Activated CD4-positive, alpha-beta T cell treated with anti-CD3 and anti-CD28 coated beads, Interleukin-2, Interleukin-4, amounts not matched to agents 100 ng/mL and 50 ng/mL, durations not matched to agents 16 hours and 8 hours (primary cell): ENCODE measurements around the gene BANK1.

ENCODE experiments used
- DNase-seq: peaks from one replicate; pipeline ENCODE4 v3.0.0-alpha.2; 2020; ENCODE audit warnings: low spot score

Gene BANK1

DNA sequence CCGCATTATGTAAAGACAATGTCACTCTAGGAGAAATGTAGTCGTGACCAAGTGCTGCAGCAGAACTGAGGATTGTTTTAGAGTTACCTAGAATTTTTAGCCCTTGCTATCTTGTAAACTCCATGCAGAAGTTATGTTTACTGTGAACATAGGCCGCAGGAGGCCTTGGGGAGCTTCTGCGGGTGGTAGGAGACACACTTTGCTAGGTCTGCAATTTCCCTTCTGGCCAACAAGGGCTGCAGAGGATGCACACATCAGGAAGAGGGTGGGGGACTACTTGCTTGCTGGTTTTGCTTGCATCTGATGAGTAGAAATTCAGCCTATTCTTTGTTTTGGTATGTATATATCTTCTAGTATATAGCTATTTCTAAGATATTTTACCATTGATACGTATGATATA is 23.1 kb downstream of the BANK1 start:
- no peak for DNase-seq

DNA sequence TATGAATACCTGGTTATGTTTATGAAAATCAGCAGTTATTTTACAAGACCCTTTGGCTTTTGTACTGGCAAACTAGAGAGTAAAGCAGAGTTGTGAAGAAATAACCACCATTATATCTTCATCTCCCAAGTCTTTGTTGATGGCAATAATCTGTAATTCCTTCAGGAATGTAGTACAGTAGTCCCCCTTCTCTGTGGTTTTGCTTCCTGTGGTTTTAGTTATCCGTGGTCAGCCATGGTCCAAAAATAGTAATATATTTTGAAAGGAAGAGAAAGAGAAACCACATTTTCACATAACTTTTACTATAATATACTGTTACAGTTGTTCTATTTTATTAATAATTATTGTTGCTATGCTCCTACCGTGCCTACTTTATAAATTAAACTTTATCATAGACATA is 27.8 kb downstream of the BANK1 start:
- no peak for DNase-seq

DNA sequence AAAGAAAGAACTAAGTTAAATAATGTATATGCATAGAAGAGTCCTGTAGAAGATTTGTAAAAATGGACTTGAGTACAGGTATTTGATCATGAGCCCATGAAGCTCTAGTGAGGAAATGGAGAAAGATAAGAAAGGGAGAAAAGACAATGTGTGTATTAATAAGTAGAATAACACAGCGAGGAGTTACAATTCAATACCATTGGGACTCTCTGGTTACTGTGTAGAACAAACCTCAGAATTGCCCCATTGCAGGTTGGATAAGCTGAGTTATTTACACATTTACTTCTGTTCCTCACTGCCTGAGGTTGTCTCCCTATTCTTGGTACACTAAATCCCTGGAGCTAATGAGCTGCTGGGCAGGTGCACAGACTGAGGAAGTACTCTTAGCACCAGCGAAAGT is 33.3 kb downstream of the BANK1 start:
- no peak for DNase-seq

DNA sequence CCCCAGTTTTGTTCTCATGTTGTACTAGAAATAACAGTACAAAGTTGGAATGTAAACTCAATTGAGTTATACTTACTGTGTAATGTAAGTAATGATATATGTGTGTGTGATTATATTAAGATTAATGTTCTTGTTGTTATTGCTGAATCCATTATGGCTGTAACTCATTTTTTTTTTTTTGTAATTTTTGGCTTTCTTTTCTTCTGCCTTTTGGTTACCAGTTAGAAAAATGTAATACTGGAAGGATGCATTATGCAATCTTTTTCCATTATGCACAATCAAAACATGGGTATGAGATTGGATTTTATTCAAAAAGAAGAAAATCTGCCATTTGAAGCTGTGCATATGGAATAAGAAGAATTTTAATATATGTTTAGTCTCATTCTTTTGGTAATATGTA is 34.0 kb downstream of the BANK1 start:
- no peak for DNase-seq

DNA sequence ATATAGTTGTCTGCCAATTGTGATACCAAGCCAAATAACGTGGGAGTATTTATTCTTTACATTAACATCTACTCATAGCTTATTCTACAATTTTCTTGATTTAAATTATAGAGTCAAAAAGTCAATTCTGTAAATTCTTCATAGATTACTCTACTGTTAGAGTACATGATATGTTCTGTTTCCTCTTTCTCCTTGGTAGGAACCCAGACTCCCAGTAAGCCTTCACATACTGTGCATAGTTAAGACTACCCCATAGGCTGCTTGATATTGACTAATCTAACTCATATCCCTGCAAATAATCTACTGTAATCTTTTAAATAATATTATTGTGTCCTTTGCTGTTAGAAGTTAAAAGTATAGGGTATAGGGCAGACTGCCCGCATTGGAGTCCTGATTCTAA is 35.4 kb downstream of the BANK1 start:
- no peak for DNase-seq

DNA sequence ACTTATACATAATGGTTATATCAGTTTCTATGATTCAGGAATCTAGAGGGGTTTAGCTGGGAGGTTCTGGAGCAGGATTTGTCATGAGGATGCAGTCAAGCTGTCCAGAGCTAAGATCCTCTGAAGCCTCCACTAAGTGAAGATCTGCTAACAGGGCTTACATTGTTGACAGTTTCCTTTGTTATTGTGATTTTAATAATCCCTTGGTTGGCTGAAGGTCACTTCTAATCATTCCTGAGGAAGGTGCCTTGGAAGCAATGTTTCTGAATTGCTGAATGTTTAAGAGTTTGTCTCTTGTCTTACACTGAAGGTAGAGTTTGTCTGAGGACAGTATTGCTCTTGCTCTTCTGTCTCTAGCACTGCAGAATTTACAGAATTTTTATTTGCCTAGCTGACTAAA is 41.3 kb downstream of the BANK1 start:
- DNase-seq, result no peak

DNA sequence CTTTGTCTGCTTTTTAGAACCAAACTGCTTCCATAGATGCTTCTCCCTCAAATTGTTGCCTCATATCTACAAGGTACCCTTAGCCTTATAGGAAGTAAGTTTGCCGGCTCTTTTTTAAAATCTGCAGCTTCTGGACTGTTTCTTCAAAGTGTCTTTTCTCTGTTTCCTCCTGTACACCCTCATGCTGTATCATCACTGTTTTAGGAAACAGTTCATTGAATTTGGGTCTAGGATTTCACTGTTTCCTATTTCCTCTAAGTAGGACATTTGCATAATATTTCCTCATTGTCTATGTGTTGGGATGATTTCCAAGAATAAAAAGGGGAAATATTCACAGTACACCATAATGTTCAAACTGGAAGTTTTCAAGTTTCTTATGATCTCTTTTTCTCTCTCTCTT is 43.0 kb downstream of the BANK1 start:
- DNase-seq, result no peak

DNA sequence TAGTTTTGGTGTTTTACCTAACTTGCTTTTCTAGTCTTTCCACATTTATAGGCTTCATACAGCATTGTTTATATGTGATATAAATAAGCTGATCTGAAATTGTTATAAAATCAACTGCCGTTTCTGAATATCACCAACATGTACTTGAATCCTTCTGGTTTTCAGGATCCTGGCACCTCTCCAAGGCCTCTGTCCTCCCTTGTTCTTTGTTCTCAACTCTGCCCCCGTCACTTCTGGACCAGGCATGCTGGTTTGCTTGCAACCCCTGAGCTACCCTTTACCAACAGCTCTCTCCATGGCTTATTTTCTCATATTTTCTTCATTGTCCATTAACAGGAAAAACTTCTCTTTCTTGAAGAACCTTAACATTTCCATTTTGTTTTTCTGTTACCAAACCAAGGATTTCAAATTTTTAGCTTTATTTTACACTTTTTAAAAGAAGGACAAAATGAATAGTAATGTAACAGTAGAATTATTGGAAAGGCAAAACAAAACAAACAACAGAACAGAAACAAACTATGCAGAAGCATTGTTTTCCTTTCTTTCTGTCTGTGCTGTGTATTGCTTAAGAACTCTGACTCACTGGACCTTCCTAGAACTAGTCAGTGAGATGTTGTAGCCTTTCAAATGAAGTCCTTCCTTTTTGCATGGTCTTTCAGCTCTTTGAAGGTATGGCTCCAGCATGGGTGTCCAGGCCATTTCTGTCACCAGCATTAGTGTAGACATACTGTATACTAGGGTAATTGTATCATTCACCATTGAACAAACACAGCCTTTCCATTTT is 44.8 kb downstream of the BANK1 start:
- DNase-seq, result no peak

DNA sequence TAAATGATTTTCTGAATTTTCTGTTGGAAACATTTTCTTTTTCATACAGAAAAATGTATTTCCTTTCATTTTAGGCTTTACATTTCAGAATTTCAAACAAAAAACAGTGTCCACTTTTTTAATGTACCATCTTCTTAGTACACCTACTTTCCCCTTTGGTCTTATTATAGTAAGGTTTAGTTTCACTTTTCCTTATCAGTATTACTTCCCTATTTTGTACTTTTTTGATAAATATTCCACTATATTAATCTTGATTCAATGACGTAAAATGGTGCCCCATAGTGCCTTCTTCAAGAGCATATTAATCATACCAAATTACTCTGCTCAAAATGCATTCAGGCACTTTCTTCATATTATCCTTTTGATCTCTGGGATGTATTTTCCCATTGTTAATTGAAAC is 52.5 kb downstream of the BANK1 start:
- DNase-seq, result no peak

DNA sequence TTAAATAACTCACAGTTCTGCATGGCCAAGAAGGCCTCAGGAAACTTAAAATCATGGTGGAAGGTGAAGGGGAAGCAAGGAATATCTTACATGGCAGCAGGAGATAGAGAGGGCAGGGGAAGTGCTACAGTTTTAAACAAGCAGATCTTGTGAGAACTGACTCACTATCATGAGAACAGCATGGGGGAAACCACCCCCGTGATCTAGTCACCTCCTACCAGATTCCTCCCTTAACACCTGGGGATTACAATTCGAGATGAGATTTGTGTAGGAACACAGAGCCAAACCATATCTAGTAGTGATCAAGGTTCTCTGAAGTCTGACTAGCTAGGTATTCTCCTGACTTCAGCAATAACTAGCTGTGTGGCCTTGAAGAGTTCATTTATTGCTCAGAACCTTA is 56.0 kb downstream of the BANK1 start:
- DNase-seq, result no peak

DNA sequence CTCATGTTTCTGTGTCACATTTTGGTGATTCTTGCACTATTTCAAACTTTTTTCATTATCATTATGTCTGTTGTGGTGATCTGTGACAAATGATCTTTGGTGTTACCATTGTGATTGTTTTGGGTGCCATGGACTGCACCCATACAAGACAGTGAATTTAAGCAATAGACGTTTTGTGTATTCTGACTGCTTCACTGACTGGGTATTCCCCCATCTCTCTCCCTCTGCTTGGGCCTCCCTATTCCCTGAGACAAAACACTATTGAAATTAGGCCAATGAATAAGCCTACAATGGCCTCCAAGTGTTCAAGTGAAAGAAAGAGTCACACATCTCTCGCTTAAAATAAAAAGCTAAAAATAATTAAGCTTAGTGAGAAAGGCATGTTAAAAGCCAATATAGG is 60.2 kb downstream of the BANK1 start:
- DNase-seq, result no peak

DNA sequence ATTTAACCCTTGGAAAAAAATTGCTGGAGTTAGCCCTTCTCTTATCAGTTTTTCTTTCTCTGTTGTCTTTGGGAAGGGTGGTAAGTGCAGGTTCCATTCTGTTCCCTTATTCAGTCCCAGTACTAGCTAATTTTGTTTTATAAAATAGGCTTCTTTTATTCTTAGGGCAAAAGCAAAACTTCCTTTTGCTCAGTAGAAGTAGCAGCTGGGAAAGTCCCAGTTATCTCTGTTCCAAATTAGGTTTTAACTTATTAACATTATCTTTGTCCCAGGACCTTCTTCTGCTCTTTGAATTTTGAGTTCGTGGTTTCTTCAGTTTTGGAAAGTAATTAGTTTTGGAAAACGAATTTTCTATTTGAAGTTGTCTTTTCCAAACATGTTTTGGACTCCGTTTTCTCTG is 61.1 kb downstream of the BANK1 start:
- no peak for DNase-seq

DNA sequence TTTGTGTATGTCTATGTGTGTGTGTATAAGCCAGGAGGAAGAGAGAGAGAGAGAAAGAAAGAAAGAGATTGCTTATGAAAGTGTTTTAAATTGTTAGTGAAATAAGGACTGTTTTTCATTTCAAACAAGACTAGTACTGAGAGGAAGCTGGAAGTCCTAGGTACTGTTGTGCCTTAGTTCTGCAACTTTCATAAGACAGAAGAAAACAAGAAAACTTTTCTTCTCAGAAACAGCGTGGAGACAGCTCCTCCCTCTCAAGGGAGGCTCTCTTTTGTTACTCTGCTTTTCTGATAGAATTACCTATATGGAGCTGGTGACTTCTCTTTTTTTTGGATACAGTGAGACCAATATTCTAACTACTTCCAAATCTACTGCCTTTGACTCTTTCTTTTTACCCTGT is 62.5 kb downstream of the BANK1 start:
- no peak for DNase-seq

DNA sequence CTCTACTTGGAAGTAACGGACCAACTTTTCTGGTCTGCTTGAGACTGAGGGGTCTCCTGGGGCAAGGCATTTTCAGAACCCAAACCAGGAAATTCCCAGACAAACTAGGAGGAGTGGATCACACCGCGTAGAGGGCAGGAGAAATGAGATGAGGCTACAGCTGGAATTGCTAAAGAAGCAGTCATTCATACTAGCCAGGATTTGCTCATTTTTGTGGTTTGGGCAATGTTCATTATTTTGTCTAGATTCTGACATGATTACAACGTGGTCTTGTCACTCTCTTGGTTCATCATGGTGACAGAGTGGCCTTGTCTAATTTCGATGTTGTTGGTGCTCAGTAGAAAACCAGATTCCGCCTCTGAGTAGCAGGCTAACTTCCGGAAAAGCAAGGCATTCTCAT is 63.2 kb downstream of the BANK1 start:
- DNase-seq, result no peak

DNA sequence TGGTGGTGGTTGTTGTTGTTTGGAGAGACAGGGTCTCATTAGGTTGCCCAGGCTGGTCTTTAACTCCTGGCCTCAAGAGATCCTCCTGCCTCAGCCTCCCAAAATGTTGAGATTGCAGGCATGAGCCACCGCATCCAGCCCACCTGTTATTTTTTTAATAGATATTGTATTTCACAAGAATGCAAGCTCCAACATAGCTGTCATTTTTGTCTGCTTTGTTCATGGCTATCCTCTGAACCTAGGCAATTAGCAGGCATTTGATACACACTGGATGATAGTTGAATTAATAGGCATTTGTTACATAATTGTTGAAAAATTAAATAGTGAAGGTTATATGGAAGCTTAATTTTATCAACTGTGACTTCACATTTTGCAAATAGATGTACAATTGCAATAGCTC is 64.7 kb downstream of the BANK1 start:
- no peak for DNase-seq

DNA sequence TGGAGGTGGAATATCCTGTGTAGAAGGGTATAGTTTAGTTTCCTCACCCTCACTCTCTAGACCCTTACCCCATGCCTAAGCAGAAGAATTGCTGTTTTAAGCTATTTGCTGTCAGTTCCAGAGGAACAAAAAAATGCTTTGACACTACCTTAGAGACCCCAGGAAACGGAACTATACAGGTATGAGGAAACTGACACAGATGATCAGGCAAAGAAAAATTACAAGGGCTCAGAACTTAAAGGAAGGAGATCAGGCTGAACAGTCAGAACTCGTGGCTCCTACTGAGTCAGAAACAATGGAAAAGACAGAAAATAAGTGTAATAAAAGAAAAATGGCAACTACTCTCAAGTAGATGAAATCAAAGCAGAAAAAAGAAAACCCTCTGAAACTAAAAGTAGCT is 65.6 kb downstream of the BANK1 start:
- DNase-seq, result no peak

DNA sequence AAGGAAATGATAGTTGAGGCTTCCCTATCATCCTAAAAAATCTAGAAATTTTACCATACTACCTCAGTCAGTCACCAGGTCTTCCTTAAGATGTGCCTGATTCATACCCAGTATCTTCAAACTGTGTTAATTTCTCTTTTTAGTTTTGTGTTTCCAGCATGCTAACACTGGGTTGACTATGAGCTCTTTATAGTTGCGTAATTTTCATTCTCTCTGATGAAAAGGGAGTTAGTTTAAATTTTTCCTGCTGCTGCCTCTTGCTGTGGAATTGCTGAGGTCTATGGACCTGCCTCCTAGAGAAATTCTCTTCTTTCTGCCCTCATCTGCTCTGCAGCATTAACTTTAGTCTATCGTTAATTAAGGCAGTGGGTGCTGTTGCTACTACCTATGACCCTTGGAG is 66.6 kb downstream of the BANK1 start:
- no peak for DNase-seq

DNA sequence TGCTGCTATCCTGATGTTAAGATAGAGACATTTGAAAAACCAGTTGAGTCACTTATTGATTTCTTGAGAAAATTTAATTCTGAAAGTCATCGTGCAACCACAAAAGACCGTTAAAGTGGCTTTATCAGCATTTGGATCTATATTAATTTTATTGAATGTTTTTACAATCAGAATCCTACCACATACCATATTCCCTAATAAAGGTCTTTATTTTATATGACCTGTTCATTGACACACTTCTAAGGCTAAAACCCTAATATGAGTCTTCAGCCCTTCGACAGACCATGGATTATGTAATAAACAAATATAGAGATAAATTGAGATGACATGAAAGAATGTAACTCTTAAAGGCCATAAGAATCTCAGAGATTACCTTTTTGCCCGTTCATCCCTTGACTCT is 68.1 kb downstream of the BANK1 start:
- no peak for DNase-seq

DNA sequence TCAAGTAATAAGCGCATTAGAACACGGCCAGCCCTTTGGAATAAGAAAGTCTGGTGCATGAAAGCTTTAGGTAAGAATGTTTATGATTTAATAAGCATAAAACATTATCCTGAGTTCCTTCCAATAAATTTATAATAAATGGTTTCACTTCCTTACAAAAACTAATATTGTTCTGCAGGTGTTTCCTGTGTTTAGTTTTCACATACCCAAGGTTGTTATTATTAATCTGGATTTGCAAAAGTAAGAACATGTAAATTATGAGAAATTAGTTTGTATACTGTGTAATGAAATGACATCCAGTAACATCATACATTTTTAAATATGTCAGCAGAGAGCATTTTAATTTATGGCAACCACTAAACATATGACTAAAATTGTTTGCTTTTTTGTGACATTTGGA is 72.1 kb downstream of the BANK1 start:
- DNase-seq, result no peak

DNA sequence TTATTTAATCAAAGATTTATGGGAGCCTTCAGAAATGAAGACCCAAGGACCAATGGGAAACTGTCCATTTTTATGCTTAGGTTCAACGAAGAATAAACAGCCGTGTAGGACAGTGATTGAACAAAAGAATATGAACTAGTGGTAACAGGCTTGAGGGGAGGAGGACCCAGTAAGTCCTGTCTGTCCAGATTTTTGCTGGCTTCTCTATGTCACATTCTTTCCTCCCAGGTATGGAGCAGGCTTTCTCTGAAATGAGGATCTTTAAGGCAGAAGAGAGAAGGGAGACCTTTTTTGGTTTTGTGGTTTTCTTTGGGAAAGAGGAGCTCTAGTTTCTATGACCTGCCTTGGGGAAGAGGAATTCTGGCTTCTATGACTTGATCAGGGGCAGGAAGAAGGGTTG is 74.1 kb downstream of the BANK1 start:
- no peak for DNase-seq

DNA sequence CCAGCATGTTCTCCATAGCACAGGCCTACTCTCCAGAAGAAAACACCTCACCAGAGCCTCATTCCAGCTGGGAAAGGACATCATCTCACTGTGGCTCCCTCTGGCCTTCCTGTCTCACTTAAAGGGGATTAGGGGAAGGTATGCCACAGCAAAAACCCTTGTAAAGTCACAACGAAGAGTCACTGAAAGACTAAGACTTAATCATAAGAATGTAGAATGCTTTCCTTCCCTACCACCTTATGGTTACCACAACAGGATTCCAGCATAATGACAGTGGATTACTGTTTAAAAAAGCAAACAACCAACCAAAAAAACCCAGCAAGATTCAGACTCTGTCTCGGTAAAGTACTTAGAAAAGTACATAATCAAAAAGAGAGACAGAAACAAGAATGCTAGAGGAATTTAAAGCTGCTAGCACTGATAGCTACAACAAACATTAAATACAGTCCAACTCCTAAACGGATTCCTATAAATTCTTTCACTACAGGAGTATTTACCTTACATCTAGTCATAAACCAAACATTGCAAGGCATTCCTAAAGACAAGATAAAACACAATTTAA is 75.1 kb downstream of the BANK1 start:
- no peak for DNase-seq

DNA sequence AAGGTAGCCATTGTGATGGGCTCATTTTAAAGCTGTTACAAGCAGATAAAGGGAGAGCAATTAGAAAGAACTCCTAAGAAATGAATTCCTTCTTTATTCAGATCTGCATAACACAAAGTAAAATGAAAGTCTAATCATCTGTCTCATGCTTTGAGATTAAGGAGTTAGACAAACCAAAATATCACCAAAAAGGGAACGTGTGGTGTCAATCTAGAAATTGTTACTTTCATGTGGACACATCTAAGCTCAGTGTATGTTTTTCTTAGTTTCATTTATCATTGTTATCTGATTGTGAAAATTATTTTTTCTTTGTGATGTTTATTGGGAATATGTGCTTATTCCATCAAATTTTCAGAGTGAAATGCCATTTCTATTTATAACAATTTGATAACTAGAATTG is 80.3 kb downstream of the BANK1 start:
- DNase-seq, result no peak

DNA sequence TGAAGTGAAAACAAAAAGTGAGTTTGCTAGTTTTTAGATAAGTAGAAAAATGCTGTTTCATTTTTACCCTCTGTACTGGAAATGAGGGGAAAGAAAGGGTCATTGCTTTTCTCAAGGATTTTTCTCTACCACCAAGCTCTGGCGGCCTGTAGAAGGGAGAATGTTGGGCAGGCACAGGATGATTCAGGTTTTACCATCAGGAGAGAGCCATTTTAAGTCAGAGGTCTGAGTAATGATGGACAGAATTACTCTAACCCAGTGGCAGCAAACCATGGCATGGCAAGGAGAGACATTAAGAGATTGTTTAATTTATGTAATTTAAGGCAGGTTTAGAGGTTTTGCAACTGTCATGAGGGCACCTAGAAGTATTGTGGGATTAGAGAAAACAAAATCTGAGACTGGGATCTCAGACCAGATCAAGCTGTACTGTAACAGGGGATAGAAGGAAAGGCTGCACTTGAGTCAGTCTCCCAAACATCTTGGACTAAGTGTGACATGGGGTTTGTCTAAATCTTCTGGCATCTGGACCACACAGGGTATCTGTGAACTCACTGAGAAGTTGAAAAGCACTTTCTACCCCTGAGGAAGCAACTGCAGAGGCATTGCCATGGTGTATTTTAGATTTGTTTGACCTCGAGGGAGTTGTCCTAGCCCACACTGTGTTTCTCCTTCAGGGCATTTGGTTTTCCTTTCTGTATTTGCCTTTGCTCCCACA is 81.6 kb downstream of the BANK1 start:
- no peak for DNase-seq

DNA sequence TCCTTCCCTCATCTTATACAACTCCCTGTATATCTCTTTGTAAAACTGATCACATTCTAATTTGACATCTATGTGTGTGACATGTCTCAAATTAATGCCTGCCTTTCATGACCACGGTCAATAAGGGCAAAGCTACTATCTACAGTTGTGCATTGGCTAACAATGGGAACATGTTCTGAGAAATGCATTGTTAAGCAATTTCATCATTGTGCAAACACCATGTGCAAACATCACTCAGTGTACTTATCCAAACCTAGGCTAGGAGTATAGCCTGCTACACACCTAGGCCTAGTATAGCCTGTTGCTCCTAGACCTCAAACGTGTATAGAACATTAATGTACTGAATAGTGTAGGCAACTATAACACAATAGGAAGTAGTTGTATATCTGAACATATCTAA is 95.0 kb downstream of the BANK1 start:
- no peak for DNase-seq
